IMR-90 (cell line): ENCODE measurements around the gene MEPE.

ENCODE experiments used
- BHLHE40 ChIP-seq: fragments of 150-350 bp; IDR thresholded peaks from 2 replicates; pipeline ENCODE4 v1.6.1; 2016; ENCODE audit warnings: mild to moderate bottlenecking, low read depth, low read length
- CEBPB ChIP-seq: IDR thresholded peaks from 2 replicates; pipeline ENCODE4 v1.6.1; 2012; ENCODE audit warnings: low read depth, low read length, improper control_type of control experiment
- FOS ChIP-seq: fragments of 150-350 bp; IDR thresholded peaks from 2 replicates; pipeline ENCODE4 v1.6.1; 2016; ENCODE audit warnings: low read depth, low read length
- MAFK ChIP-seq: IDR thresholded peaks from 2 replicates; pipeline ENCODE4 v1.6.1; 2012; ENCODE audit warnings: low read depth, low read length, improper control_type of control experiment
- MAZ ChIP-seq: IDR thresholded peaks from 2 replicates; pipeline ENCODE4 v1.6.1; 2012; ENCODE audit warnings: low read depth, mild to moderate bottlenecking, low read length, improper control_type of control experiment, moderate library complexity, borderline replicate concordance
- MXI1 ChIP-seq: IDR thresholded peaks from 2 replicates; pipeline ENCODE4 v1.6.1; 2012; ENCODE audit warnings: low read depth, mild to moderate bottlenecking, low read length, moderate library complexity, borderline replicate concordance
- NFE2L2 ChIP-seq: fragments of 150-350 bp; IDR thresholded peaks from 2 replicates; pipeline ENCODE4 v1.6.1; 2016; ENCODE audit warnings: low read depth, mild to moderate bottlenecking, low read length
- POLR2A ChIP-seq: IDR thresholded peaks from 2 replicates; pipeline ENCODE4 v1.6.1; 2012; ENCODE audit warnings: mild to moderate bottlenecking, low read depth, low read length
- RAD21 ChIP-seq: IDR thresholded peaks from 2 replicates; pipeline ENCODE4 v1.6.1; 2012; ENCODE audit warnings: low read length, improper control_type of control experiment
- RFX5 ChIP-seq: IDR thresholded peaks from 2 replicates; pipeline ENCODE4 v1.8.0; 2012; ENCODE audit warnings: low read depth, mild to moderate bottlenecking, low read length, moderate library complexity
- SMC3 ChIP-seq: fragments of 150-350 bp; IDR thresholded peaks from 2 replicates; pipeline ENCODE4 v1.6.1; 2016; ENCODE audit warnings: low read depth, mild to moderate bottlenecking, antibody characterized with exemption, low read length, moderate library complexity
- TF ChIP-seq, protein P1 (sequence below): conservative IDR thresholded peaks from 2 replicates; pipeline ENCODE4 v1.5.1; 2012; ENCODE audit warnings: mild to moderate bottlenecking, low read depth, low read length, improper control_type of control experiment
- TF ChIP-seq, protein P2 (sequence below): fragments of 150-350 bp; IDR thresholded peaks from 2 replicates; pipeline ENCODE4 v1.6.1; 2017; ENCODE audit warnings: mild to moderate bottlenecking, antibody characterized with exemption, low read length, low read depth
- TF ChIP-seq, protein P3 (sequence below): fragments of 150-350 bp; IDR thresholded peaks from 2 replicates; pipeline ENCODE4 v1.6.1; 2016; ENCODE audit warnings: low read depth, mild to moderate bottlenecking, low read length, moderate library complexity, borderline replicate concordance

DNA sequence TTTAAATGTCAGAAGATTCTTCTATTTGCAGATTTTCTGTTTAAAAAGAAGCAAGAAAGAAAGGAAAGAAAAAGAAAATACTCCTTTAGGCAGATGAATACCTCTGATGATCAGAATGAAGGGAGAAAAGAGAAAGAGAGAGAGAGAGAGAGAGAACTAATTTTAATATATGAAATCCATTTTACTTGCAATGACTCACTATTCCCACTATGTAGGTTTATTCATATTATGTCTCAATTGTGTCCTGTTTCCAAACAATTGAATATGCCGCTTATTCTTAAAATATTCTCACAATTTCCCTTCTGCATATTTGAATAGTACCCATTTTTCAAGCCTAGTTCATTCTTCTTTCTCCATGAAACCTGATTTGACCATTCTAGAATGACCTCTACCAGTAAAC lies 11.7 kb downstream of the MEPE start:
- TF ChIP-seq, protein P1, sequence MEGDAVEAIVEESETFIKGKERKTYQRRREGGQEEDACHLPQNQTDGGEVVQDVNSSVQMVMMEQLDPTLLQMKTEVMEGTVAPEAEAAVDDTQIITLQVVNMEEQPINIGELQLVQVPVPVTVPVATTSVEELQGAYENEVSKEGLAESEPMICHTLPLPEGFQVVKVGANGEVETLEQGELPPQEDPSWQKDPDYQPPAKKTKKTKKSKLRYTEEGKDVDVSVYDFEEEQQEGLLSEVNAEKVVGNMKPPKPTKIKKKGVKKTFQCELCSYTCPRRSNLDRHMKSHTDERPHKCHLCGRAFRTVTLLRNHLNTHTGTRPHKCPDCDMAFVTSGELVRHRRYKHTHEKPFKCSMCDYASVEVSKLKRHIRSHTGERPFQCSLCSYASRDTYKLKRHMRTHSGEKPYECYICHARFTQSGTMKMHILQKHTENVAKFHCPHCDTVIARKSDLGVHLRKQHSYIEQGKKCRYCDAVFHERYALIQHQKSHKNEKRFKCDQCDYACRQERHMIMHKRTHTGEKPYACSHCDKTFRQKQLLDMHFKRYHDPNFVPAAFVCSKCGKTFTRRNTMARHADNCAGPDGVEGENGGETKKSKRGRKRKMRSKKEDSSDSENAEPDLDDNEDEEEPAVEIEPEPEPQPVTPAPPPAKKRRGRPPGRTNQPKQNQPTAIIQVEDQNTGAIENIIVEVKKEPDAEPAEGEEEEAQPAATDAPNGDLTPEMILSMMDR, result no peak
- TF ChIP-seq POLR2A, result no peak
- no peak for TF ChIP-seq CEBPB
- TF ChIP-seq FOS, result no peak
- TF ChIP-seq SMC3, result no peak
- no peak for TF ChIP-seq MAZ
- TF ChIP-seq RAD21, result no peak
- no peak for TF ChIP-seq NFE2L2
- TF ChIP-seq, protein P2, sequence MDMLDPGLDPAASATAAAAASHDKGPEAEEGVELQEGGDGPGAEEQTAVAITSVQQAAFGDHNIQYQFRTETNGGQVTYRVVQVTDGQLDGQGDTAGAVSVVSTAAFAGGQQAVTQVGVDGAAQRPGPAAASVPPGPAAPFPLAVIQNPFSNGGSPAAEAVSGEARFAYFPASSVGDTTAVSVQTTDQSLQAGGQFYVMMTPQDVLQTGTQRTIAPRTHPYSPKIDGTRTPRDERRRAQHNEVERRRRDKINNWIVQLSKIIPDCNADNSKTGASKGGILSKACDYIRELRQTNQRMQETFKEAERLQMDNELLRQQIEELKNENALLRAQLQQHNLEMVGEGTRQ, result no peak
- TF ChIP-seq, protein P3, sequence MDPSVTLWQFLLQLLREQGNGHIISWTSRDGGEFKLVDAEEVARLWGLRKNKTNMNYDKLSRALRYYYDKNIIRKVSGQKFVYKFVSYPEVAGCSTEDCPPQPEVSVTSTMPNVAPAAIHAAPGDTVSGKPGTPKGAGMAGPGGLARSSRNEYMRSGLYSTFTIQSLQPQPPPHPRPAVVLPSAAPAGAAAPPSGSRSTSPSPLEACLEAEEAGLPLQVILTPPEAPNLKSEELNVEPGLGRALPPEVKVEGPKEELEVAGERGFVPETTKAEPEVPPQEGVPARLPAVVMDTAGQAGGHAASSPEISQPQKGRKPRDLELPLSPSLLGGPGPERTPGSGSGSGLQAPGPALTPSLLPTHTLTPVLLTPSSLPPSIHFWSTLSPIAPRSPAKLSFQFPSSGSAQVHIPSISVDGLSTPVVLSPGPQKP, result no peak
- no peak for TF ChIP-seq MXI1
- no peak for TF ChIP-seq BHLHE40
- TF ChIP-seq RFX5, result no peak
- TF ChIP-seq MAFK, result no peak
